ENCODE data around the gene TMEM59L. TPM values are rescaled to one million over a fixed set of nuclear protein-coding genes. Genes with fewer than 3 reads are reported as not detected.
A peak's percentile ranks its signal among the peaks of the same experiment; 100 is the strongest.

Gene TMEM59L
- total RNA-seq, 1 experiment from 2014 or later: 2.4 TPM

DNA sequence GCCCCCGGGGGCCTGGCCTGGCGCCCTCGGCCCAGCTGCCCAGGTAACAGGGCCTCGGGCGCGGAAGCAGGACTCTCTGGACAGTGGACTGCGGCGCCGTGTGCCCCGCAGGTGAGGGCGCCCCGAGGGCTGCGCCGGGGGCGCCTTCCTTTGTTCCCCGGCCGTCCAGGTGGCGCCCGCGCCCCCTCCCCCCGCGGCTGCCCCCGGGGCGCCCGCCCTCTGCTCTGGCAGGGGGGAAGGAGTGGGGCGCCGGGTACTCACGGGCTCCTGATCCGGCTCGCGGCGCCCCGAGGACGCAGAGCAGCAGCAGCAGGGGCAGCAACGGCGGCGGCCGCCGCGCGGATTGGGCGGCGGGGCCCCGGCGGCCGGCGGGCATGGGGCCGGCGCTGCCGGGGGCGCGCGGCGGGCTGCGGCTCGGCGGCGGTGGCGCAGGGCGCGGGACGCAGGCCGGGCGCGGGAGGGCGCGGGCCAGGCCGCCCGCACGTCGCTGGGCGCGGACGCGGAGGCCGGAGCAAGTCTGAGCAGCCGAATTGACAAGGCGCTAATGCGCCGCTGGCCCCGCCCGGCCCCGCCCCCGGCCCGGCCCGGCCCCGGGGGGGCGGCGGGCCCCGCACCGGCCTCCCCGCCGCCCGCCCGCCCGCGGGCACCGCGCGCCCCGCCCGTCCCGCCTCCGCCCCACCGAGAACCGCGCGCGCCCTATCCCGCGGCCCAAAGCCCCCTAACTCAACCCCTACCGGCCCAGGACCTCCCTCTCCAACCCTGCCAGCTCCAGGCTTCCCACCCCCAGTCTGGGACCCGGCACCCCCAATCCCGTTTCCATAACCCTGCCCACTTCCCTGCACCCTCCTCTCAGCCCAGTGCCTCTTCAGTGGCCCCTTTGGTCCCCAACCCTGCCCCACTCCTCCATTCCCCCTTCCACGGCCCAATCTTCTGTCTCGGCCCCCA, 6.1 kb upstream of the TMEM59L start, which contains the start of gene CRLF1:
Gene CRLF1 (minus strand): TSS at position 519 of the 945 bp plus-strand sequence. CDS start 143 bp downstream, at position 376.
- no peaks in the 10 kb centered on the region for H3K9me3 ChIP-seq (ENCODE audit: control insufficient read depth, insufficient read depth, low read depth, low read length)
- no peak within 1 kb of the TSS for H3K27ac ChIP-seq (ENCODE audit: low read length)
- ChIA-PET POLR2A (interaction anchor here (0.5 to 0.6 kb wide), 2 partner anchors 59 to 355 kb away, joined by 3 to 5 read pairs; no protein-coding TSS in a partner anchor), CTCF (no interaction called here)
- H3K4me1 ChIP-seq (ENCODE audit: control insufficient read depth, insufficient read depth, low read length): peaks cover 2% of the 10 kb centered on the region
- TF ChIP-seq SIN3A (IDR thresholded peaks at IDR 0.05; ENCODE audit: borderline replicate concordance, insufficient read depth, low read depth, low read length): no peak
- TF ChIP-seq, protein P1, sequence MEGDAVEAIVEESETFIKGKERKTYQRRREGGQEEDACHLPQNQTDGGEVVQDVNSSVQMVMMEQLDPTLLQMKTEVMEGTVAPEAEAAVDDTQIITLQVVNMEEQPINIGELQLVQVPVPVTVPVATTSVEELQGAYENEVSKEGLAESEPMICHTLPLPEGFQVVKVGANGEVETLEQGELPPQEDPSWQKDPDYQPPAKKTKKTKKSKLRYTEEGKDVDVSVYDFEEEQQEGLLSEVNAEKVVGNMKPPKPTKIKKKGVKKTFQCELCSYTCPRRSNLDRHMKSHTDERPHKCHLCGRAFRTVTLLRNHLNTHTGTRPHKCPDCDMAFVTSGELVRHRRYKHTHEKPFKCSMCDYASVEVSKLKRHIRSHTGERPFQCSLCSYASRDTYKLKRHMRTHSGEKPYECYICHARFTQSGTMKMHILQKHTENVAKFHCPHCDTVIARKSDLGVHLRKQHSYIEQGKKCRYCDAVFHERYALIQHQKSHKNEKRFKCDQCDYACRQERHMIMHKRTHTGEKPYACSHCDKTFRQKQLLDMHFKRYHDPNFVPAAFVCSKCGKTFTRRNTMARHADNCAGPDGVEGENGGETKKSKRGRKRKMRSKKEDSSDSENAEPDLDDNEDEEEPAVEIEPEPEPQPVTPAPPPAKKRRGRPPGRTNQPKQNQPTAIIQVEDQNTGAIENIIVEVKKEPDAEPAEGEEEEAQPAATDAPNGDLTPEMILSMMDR (IDR thresholded peaks at IDR 0.05): no peak
- no peak for TF ChIP-seq TCF7L2 (IDR thresholded peaks at IDR 0.05; ENCODE audit: low read depth, low read length)
- no peak for TF ChIP-seq POLR2AphosphoS5 (IDR thresholded peaks at IDR 0.05; ENCODE audit: low read depth, low read length)
- TF ChIP-seq, protein P2, sequence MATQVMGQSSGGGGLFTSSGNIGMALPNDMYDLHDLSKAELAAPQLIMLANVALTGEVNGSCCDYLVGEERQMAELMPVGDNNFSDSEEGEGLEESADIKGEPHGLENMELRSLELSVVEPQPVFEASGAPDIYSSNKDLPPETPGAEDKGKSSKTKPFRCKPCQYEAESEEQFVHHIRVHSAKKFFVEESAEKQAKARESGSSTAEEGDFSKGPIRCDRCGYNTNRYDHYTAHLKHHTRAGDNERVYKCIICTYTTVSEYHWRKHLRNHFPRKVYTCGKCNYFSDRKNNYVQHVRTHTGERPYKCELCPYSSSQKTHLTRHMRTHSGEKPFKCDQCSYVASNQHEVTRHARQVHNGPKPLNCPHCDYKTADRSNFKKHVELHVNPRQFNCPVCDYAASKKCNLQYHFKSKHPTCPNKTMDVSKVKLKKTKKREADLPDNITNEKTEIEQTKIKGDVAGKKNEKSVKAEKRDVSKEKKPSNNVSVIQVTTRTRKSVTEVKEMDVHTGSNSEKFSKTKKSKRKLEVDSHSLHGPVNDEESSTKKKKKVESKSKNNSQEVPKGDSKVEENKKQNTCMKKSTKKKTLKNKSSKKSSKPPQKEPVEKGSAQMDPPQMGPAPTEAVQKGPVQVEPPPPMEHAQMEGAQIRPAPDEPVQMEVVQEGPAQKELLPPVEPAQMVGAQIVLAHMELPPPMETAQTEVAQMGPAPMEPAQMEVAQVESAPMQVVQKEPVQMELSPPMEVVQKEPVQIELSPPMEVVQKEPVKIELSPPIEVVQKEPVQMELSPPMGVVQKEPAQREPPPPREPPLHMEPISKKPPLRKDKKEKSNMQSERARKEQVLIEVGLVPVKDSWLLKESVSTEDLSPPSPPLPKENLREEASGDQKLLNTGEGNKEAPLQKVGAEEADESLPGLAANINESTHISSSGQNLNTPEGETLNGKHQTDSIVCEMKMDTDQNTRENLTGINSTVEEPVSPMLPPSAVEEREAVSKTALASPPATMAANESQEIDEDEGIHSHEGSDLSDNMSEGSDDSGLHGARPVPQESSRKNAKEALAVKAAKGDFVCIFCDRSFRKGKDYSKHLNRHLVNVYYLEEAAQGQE (IDR thresholded peaks at IDR 0.05; ENCODE audit: insufficient read depth in 1 of 2, low read depth in 2 of 2, low read length in 1 of 2): no peak
- peak within 1 kb of the TSS; percentile 27 to 39 for H3K4me3 ChIP-seq (ENCODE audit: low read depth in 2 of 2, low read length in 2 of 2)
- BruUV-seq (replicated peaks): no TSS peak
- ATAC-seq (peak; percentile 32), DNase-seq (ENCODE audit: low read depth, low spot score) (no peak)
- intact Hi-C loops (cut with micrococcal nuclease; ENCODE audit: unreplicated experiment): no loop called here
- in situ Hi-C loops (cut with HindIII; ENCODE audit: low pct_unique_long_range_greater_than_20kb, low sequenced_read_pairs): no loop called here
- no peaks in the 10 kb centered on the region for H3K36me3 ChIP-seq (ENCODE audit: control insufficient read depth, insufficient read depth, low read length)
- peaks cover 2% of the 10 kb centered on the region for H3K27me3 ChIP-seq (ENCODE audit: control insufficient read depth, insufficient read depth, low read length)

DNA sequence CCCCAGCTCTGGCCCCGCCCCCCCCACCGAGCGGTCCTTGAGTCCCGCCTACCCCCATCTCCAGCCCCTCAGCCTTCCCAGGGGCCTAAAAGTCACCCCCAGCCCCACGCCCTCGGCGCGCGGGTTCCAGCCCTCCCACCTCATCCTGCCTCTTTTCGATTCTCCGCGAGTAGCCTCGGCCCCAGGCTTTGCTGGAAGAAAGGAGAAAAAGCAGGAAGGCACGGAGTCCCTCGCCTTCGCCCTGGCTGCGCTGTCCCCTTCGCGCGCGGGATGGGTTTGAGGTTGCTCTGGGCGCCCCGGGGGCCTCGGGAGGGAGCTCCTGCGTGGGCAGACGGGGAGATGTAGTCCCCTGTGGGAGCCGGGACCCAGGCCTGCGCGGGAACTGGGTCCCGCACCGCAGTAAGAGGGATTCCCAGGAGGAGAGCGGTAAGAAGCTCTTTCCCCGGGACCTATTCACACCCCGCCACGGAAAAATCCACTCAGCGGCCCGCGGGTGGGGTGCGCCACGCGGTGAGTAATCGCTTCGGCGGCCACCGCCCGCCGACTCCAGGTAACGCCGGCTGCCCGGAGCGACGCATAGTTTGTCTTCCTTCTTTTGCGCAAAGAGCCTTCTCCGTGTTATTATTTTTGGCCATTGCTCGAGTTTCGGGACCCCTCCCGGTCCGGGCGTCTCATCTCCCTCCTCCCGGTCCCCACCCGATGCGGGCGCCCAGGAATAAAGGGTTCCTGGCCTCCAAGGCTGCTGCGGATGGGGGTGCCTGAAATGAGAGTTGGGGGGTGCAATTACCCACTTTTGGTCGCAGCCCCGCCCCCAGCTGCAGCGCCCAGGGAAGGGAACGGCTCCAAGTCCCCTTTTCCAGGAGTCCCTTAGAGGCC, 5.2 kb upstream of the TMEM59L start:
- peaks cover 2% of the 10 kb centered on the region for H3K27me3 ChIP-seq (ENCODE audit: control insufficient read depth, insufficient read depth, low read length)
- H3K27ac ChIP-seq (ENCODE audit: low read length): no peak overlapping the region
- in situ Hi-C loops (cut with HindIII; ENCODE audit: low pct_unique_long_range_greater_than_20kb, low sequenced_read_pairs): no loop called here
- intact Hi-C loops (cut with micrococcal nuclease; ENCODE audit: unreplicated experiment): no loop called here
- H3K4me3 ChIP-seq (ENCODE audit: low read depth in 2 of 2, low read length in 2 of 2): peak overlapping the region; percentile 27 to 39
- TF ChIP-seq, protein P1 (IDR thresholded peaks at IDR 0.05): no peak
- TF ChIP-seq TCF7L2 (IDR thresholded peaks at IDR 0.05; ENCODE audit: low read depth, low read length) (no peak), POLR2AphosphoS5 (IDR thresholded peaks at IDR 0.05; ENCODE audit: low read depth, low read length) (no peak), SIN3A (IDR thresholded peaks at IDR 0.05; ENCODE audit: borderline replicate concordance, insufficient read depth, low read depth, low read length) (no peak)
- TF ChIP-seq, protein P2 (IDR thresholded peaks at IDR 0.05; ENCODE audit: insufficient read depth in 1 of 2, low read depth in 2 of 2, low read length in 1 of 2): no peak
- BruUV-seq (replicated peaks): no TSS peak
- no peaks in the 10 kb centered on the region for H3K9me3 ChIP-seq (ENCODE audit: control insufficient read depth, insufficient read depth, low read depth, low read length)
- ChIA-PET CTCF (no interaction called here), POLR2A (interaction anchor here (0.5 to 0.6 kb wide), 2 partner anchors 59 to 355 kb away, joined by 3 to 5 read pairs; no protein-coding TSS in a partner anchor)
- peaks cover 7% of the 10 kb centered on the region for H3K4me1 ChIP-seq (ENCODE audit: control insufficient read depth, insufficient read depth, low read length)
- ATAC-seq: no peak
- H3K36me3 ChIP-seq (ENCODE audit: control insufficient read depth, insufficient read depth, low read length): no peaks in the 10 kb centered on the region
- no peak for DNase-seq (ENCODE audit: low read depth, low spot score)

Data from Panc1 (cell line).